HG02571 (cell line): ENCODE data around the gene SZRD1.

Source experiments
- ATAC-seq: cut with Tn5 transposase; IDR thresholded peaks from one replicate; pipeline ENCODE4 v1.9.1; 2021; ENCODE audit warnings: mild to moderate bottlenecking, moderate library complexity; ENCODE audit not compliant: unreplicated experiment

SZRD1 gene

GRCh38 chr1:16393570-16394521, 26.8 kb downstream of the SZRD1 start:
- no peak for ATAC-seq

GRCh38 chr1:16394977-16395376, 27.9 kb downstream of the SZRD1 start:
- no peak for ATAC-seq

DNA sequence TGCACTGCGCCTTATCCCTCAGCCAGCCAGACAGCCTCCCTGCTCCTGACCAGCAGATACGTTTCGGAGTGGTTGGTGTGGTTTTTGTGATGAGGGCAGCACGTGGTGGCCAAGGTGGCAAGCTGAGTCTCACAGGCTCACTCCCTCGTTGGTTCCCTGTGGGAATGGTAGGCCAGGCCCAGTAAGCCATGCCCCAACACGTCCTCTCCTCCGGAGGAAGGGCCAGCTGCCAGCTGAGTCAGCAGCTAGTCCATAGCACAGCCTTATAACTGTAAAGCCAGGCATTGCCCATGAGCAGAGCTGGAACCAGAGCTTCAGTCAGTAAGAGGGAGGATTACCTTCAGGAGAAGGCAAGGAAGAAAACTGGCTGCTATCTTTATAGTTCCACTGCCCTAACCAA, 29.5 kb downstream of the SZRD1 start:
- no peak for ATAC-seq

GRCh38 chr1:16397120-16397519, 30.1 kb downstream of the SZRD1 start:
- ATAC-seq, result no peak

GRCh38 chr1:16398371-16398953, 31.4 kb downstream of the SZRD1 start:
- ATAC-seq, result no peak

DNA sequence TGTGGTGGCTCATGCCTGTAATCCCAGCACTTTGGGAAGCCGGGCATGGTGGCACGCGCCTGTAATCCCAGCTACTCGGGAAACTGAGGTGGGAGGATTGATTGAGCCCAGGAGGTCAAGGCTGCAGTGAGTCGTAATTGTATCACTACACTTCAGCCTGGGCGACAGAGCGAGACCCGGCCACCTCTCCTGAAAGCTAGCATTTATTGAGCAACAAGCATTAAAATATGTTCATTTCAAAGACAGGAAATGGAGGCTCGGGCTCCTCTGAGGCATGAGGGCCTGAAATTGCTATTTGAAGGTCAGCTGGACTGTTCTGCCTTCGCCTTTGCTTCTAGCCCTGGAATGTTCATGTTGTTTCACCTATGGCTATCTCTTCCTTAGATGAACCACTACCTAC, 35.7 kb downstream of the SZRD1 start:
- no peak for ATAC-seq

DNA sequence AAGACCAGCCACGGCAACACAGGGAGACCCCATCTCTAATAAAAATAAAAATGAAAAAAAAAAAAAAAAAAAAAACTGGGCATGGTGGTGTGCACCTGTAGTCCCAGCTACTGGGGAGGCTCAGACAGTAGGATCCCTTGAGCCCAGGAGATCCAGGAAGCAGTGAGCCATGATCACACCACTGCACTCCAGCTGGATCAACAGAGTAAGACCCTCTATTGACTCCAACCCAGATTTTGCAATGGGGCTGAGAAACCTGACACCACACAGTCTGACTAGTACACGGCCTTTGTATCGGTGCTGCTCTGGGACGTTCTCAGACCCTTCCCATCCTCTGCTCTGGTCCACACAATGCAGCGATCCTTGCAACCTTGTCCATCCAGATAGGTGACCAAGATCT, 38.4 kb downstream of the SZRD1 start:
- ATAC-seq, result no peak

- no peak for ATAC-seq
Observed at GRCh38 chr1:16406868-16407267, 39.8 kb downstream of the SZRD1 start.

- ATAC-seq, result no peak
Observed at GRCh38 chr1:16409536-16410152, 42.6 kb downstream of the SZRD1 start.

DNA sequence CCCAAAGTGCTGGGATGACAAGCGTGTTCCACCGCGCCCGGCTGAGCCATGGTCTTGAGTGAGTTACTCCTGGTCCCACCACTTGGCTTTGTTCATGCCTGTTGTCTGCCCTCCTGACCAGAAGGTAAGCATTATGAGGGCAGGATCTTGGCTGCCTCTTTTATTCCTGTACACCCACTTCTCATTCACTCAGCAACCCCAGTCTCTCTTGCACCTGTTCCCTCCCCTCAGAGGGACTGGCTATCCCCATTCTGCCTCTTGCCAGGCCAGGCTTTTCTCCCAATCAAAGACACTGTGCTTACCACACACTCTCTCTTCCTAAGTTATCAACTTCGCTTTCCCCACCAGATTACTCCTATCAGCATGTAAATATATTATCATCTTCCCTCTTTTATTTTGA, 43.8 kb downstream of the SZRD1 start:
- no peak for ATAC-seq

DNA sequence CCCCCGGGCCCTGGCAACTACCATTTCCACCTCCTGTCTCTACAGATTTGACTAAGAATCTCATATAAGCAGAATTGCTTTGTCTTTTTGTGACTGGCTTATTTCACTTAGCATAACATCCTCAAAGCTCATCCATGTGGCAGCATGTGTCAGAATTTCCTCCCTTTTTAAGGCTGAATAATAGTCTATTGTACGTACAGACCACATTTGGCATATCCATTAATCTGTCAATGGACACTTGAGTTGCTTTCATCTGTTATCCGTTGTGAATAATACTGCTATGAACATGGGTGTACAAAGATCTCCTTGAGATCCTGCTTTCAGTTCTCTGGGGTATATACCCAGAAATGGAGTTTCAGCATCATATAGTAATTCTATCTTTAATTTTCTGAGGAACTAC, 46.1 kb downstream of the SZRD1 start:
- no peak for ATAC-seq

GRCh38 chr1:16418823-16419425, 51.9 kb downstream of the SZRD1 start:
- ATAC-seq, result no peak

- no peak for ATAC-seq
Observed at GRCh38 chr1:16420424-16421118, 53.5 kb downstream of the SZRD1 start.

- ATAC-seq, result no peak
Observed at GRCh38 chr1:16421201-16421600, 54.2 kb downstream of the SZRD1 start.

DNA sequence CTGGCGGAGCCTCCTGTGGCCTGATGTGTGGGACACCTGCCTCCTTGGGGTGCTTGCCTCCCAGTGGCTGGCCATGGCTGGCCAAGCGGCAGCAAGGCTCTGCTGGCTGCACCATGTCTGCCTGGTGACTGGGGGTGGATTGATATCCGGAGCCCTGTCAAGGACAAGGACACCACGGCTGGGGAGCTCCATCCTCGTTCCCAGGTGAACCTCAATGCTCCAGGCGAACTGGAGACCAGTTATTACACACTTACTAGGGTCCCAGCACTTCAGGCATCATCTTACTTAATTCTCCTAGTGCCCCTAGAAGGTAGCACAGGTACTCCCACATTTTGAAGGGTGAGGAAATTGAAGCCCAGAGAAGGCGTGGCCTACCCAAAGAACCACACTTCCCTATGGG, 55.0 kb downstream of the SZRD1 start:
- no peak for ATAC-seq

- ATAC-seq, result no peak
Observed at GRCh38 chr1:16425125-16426025, 58.3 kb downstream of the SZRD1 start.

- ATAC-seq, result no peak
Observed at GRCh38 chr1:16430606-16431005, 63.6 kb downstream of the SZRD1 start.

GRCh38 chr1:16433030-16433429, 66.0 kb downstream of the SZRD1 start:
- no peak for ATAC-seq

- no peak for ATAC-seq
Observed at GRCh38 chr1:16434007-16434406, 67.0 kb downstream of the SZRD1 start.

DNA sequence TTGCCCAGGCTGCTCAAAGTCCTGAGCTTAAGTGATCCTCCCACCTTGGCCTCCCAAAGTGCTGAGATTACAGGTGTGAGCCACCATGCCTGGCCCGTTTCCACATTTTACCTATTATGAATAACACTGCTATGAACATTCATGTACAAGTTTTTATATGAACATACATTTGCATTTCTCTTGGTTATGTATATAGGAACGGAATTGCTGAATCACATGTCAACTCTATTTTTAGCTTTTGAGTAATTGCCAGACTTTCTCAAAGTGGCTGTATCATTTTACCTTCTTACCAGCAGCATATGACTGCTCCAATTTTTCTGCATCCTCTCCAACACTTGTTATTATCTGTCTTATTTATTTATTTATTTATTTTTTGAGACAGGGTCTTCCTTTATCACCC, 67.5 kb downstream of the SZRD1 start:
- ATAC-seq, result no peak
